ENCODE measurements around the gene PDZD8. TPM values are rescaled to one million over a fixed set of nuclear protein-coding genes. Genes with fewer than 3 reads are reported as not detected.

The PDZD8 gene
- total RNA-seq, 2 donors from 2014 or later, result 53.3 to 60.1 TPM

DNA sequence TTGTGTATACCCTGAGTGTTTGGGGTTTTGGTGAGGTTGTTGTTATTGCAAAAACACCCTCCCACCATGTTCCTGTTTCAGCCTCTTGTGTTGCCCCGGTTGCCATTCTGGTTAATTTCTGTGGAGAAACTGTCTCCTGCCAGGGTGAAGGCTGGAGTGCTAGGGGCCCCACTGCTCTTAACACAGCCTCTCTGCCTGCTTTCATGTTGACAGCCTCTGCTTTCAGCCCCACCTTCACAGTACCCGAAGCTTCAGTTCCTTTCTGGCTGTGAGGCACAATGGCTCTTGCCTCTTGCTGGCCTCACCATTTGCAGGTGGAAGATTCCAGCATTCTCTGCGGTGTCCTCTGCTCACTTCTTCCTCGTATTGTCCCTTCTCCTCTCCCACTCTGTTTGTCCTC, 115.2 kb downstream of the PDZD8 start:
- 18 to 34% methylated on average over 2 to 4 of the region's 4 CpGs for WGBS, 2 experiments (ENCODE audit: insufficient coverage in 1 of 2, insufficient read length in 1 of 2)

DNA sequence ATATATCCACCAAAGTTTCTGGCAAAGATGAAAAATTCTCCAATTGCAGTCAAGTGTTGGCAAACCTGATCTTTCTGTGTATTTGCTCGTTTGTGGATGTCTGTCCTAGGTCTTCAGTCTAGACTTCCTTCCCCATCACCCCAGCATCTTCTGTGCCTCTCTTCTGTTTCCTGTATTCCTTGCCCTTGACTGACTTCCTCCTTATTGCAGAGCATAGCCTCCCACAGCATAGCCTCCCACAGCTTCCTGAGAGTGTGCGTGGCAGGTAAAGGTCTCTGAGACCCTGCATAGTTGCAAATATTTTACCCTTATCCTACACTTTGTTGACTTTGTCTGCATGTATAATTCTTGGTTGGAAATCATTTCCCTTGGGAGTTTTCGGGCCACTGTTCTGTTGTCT, 116.0 kb downstream of the PDZD8 start:
- Mint-ChIP-seq H3K9me3 (no peaks in the 10 kb centered on the region), H3K27ac (no peak overlapping the region), H3K4me1 (peaks cover 17% of the 10 kb centered on the region), H3K27me3 (ENCODE audit: insufficient read depth) (no peaks in the 10 kb centered on the region), H3K4me3 (no peak overlapping the region), H3K36me3 (ENCODE audit: low read depth) (no peaks in the 10 kb centered on the region)
- Histone ChIP-seq H3K9ac (ENCODE audit: extremely low read depth, low read length, poor library complexity, severe bottlenecking) (no peak overlapping the region), H3K27ac (ENCODE audit: low read depth, low read length) (no peak overlapping the region), H3K36me3 (ENCODE audit: control insufficient read depth, insufficient read depth, low read length) (no peaks in the 10 kb centered on the region), H3K27me3 (ENCODE audit: control insufficient read depth, insufficient read depth, low read length, poor library complexity, severe bottlenecking) (no peaks in the 10 kb centered on the region), H3K4me1 (ENCODE audit: control insufficient read depth, insufficient read depth, low read length) (peaks cover 7% of the 10 kb centered on the region), H3K9me3 (ENCODE audit: control insufficient read depth, low read length) (no peaks in the 10 kb centered on the region), H3K4me3 (ENCODE audit: low read length) (no peak overlapping the region)
- WGBS, 2 experiments (ENCODE audit: insufficient coverage in 1 of 2, insufficient read length in 1 of 2), result 73 to 95% methylated on average over 2 to 3 of the region's 3 CpGs
- no peak for DNase-seq
- TF ChIP-seq, protein P1, sequence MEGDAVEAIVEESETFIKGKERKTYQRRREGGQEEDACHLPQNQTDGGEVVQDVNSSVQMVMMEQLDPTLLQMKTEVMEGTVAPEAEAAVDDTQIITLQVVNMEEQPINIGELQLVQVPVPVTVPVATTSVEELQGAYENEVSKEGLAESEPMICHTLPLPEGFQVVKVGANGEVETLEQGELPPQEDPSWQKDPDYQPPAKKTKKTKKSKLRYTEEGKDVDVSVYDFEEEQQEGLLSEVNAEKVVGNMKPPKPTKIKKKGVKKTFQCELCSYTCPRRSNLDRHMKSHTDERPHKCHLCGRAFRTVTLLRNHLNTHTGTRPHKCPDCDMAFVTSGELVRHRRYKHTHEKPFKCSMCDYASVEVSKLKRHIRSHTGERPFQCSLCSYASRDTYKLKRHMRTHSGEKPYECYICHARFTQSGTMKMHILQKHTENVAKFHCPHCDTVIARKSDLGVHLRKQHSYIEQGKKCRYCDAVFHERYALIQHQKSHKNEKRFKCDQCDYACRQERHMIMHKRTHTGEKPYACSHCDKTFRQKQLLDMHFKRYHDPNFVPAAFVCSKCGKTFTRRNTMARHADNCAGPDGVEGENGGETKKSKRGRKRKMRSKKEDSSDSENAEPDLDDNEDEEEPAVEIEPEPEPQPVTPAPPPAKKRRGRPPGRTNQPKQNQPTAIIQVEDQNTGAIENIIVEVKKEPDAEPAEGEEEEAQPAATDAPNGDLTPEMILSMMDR (conservative IDR thresholded peaks at IDR 0.05), result no peak

More for the DNA sequence above, 115.2 kb downstream of the PDZD8 start:
- Histone ChIP-seq H3K9me3 (ENCODE audit: control insufficient read depth, low read length) (no peaks in the 10 kb centered on the region), H3K27ac (ENCODE audit: low read depth, low read length) (no peak overlapping the region), H3K4me1 (ENCODE audit: control insufficient read depth, insufficient read depth, low read length) (peaks cover 7% of the 10 kb centered on the region), H3K36me3 (ENCODE audit: control insufficient read depth, insufficient read depth, low read length) (no peaks in the 10 kb centered on the region), H3K4me3 (ENCODE audit: low read length) (no peak overlapping the region), H3K9ac (ENCODE audit: extremely low read depth, low read length, poor library complexity, severe bottlenecking) (no peak overlapping the region), H3K27me3 (ENCODE audit: control insufficient read depth, insufficient read depth, low read length, poor library complexity, severe bottlenecking) (no peaks in the 10 kb centered on the region)
- H3K27me3 Mint-ChIP-seq (ENCODE audit: insufficient read depth), result no peaks in the 10 kb centered on the region
- peaks cover 23% of the 10 kb centered on the region for H3K4me1 Mint-ChIP-seq
- no peaks in the 10 kb centered on the region for H3K36me3 Mint-ChIP-seq (ENCODE audit: low read depth)
- no peak overlapping the region for H3K4me3 Mint-ChIP-seq
- peak; percentile 84 for DNase-seq
- no peak overlapping the region for H3K27ac Mint-ChIP-seq
- TF ChIP-seq, protein P1 (conservative IDR thresholded peaks at IDR 0.05), result no peak
- no peaks in the 10 kb centered on the region for H3K9me3 Mint-ChIP-seq

DNA sequence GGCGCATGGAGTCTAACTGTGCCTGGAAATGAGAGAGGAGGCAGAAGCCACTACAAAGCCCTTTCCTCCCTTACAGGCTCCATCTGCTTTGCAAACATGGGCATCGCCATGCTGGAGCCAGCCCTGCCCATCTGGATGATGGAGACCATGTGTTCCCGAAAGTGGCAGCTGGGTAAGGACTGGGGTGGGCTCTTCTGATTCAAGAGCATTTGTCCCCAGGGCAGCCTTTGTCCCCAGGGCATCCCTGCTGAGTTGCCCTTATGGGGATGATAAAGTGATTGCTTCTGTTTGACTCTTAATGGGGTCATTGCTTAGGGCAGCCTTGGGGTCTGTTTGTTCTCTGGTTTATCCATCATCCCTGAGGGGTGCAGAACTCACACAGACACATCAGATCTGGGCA, 117.5 kb downstream of the PDZD8 start:
- H3K4me1 Mint-ChIP-seq, result peaks cover 17% of the 10 kb centered on the region
- H3K27ac Mint-ChIP-seq, result no peak overlapping the region
- H3K27me3 Mint-ChIP-seq (ENCODE audit: insufficient read depth), result peaks cover 4% of the 10 kb centered on the region

More for the DNA sequence above, 117.5 kb downstream of the PDZD8 start:
- Histone ChIP-seq H3K27me3 (ENCODE audit: control insufficient read depth, insufficient read depth, low read length, poor library complexity, severe bottlenecking) (no peaks in the 10 kb centered on the region), H3K27ac (ENCODE audit: low read depth, low read length) (peak overlapping the region; percentile 38), H3K36me3 (ENCODE audit: control insufficient read depth, insufficient read depth, low read length) (no peaks in the 10 kb centered on the region), H3K9ac (ENCODE audit: extremely low read depth, low read length, poor library complexity, severe bottlenecking) (no peak overlapping the region), H3K4me1 (ENCODE audit: control insufficient read depth, insufficient read depth, low read length) (peaks cover 7% of the 10 kb centered on the region), H3K9me3 (ENCODE audit: control insufficient read depth, low read length) (no peaks in the 10 kb centered on the region), H3K4me3 (ENCODE audit: low read length) (no peak overlapping the region)
- TF ChIP-seq, protein P1 (conservative IDR thresholded peaks at IDR 0.05), result no peak
- H3K9me3 Mint-ChIP-seq, result no peaks in the 10 kb centered on the region
- no peak overlapping the region for H3K4me3 Mint-ChIP-seq
- H3K36me3 Mint-ChIP-seq (ENCODE audit: low read depth), result no peaks in the 10 kb centered on the region
- no peak for DNase-seq
- WGBS, 2 experiments (ENCODE audit: insufficient coverage in 1 of 2, insufficient read length in 1 of 2), result 87 to 95% methylated on average over 2 to 3 of the region's 3 CpGs

Measured in endodermal cell (in vitro differentiated cells).